ENCODE results near the gene NAT9.

The NAT9 gene

DNA sequence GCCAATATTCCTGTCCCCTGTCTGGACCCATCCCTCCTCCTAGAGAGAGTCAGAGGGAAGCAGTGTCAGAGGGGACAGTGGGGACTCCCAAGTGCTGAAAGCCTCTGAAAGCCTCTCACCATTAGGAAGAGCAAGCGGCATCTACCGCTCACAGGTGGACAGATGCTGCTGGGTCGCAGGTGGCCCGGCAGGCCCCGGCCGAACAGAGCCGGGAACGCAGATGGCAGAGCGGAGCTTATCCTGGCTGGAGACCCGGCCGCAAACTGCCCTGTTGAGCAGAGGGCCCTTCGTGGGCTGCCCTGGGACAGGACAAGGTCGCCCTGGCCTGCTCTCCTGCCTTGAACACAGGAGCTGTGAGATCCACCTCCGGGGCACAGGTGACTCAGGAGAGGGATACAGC lies 23.0 kb upstream of the NAT9 start:
- TF ChIP-seq, protein P1, sequence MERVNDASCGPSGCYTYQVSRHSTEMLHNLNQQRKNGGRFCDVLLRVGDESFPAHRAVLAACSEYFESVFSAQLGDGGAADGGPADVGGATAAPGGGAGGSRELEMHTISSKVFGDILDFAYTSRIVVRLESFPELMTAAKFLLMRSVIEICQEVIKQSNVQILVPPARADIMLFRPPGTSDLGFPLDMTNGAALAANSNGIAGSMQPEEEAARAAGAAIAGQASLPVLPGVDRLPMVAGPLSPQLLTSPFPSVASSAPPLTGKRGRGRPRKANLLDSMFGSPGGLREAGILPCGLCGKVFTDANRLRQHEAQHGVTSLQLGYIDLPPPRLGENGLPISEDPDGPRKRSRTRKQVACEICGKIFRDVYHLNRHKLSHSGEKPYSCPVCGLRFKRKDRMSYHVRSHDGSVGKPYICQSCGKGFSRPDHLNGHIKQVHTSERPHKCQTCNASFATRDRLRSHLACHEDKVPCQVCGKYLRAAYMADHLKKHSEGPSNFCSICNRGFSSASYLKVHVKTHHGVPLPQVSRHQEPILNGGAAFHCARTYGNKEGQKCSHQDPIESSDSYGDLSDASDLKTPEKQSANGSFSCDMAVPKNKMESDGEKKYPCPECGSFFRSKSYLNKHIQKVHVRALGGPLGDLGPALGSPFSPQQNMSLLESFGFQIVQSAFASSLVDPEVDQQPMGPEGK (CRISPR knock-in tag; IDR thresholded peaks at IDR 0.05; ENCODE audit: borderline replicate concordance), result no peak
- no peak for TF ChIP-seq ARNTL (CRISPR knock-in tag; IDR thresholded peaks at IDR 0.05; ENCODE audit: borderline replicate concordance, low read depth)
- TF ChIP-seq, protein P2, sequence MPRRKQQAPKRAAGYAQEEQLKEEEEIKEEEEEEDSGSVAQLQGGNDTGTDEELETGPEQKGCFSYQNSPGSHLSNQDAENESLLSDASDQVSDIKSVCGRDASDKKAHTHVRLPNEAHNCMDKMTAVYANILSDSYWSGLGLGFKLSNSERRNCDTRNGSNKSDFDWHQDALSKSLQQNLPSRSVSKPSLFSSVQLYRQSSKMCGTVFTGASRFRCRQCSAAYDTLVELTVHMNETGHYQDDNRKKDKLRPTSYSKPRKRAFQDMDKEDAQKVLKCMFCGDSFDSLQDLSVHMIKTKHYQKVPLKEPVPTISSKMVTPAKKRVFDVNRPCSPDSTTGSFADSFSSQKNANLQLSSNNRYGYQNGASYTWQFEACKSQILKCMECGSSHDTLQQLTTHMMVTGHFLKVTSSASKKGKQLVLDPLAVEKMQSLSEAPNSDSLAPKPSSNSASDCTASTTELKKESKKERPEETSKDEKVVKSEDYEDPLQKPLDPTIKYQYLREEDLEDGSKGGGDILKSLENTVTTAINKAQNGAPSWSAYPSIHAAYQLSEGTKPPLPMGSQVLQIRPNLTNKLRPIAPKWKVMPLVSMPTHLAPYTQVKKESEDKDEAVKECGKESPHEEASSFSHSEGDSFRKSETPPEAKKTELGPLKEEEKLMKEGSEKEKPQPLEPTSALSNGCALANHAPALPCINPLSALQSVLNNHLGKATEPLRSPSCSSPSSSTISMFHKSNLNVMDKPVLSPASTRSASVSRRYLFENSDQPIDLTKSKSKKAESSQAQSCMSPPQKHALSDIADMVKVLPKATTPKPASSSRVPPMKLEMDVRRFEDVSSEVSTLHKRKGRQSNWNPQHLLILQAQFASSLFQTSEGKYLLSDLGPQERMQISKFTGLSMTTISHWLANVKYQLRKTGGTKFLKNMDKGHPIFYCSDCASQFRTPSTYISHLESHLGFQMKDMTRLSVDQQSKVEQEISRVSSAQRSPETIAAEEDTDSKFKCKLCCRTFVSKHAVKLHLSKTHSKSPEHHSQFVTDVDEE (CRISPR knock-in tag; IDR thresholded peaks at IDR 0.05), result no peak
- TF ChIP-seq ZFP30 (CRISPR knock-in tag; IDR thresholded peaks at IDR 0.05), result no peak
- no peak for TF ChIP-seq TOX (CRISPR knock-in tag; IDR thresholded peaks at IDR 0.05; ENCODE audit: borderline replicate concordance)
- TF ChIP-seq BACH2 (CRISPR knock-in tag; IDR thresholded peaks at IDR 0.05; ENCODE audit: borderline replicate concordance), result no peak
- no peak for TF ChIP-seq GLIS3 (CRISPR knock-in tag; IDR thresholded peaks at IDR 0.05)
- TF ChIP-seq TCF4 (CRISPR knock-in tag; IDR thresholded peaks at IDR 0.05; ENCODE audit: borderline replicate concordance), result no peak
- TF ChIP-seq OSR1 (CRISPR knock-in tag; IDR thresholded peaks at IDR 0.05), result no peak
- TF ChIP-seq ZNF70 (CRISPR knock-in tag; IDR thresholded peaks at IDR 0.05), result no peak
- no peak for TF ChIP-seq ZFP3 (CRISPR knock-in tag; IDR thresholded peaks at IDR 0.05)
- TF ChIP-seq SNAI2 (CRISPR knock-in tag; IDR thresholded peaks at IDR 0.05), result no peak
- TF ChIP-seq, protein P3, sequence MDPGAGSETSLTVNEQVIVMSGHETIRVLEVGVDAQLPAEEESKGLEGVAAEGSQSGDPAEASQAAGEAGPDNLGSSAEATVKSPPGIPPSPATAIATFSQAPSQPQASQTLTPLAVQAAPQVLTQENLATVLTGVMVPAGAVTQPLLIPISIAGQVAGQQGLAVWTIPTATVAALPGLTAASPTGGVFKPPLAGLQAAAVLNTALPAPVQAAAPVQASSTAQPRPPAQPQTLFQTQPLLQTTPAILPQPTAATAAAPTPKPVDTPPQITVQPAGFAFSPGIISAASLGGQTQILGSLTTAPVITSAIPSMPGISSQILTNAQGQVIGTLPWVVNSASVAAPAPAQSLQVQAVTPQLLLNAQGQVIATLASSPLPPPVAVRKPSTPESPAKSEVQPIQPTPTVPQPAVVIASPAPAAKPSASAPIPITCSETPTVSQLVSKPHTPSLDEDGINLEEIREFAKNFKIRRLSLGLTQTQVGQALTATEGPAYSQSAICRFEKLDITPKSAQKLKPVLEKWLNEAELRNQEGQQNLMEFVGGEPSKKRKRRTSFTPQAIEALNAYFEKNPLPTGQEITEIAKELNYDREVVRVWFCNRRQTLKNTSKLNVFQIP (CRISPR knock-in tag; IDR thresholded peaks at IDR 0.05; ENCODE audit: borderline replicate concordance, low read depth), result no peak
- TF ChIP-seq CREB5 (CRISPR knock-in tag; IDR thresholded peaks at IDR 0.05; ENCODE audit: low read depth), result no peak
- TF ChIP-seq ZNF565 (CRISPR knock-in tag; conservative IDR thresholded peaks at IDR 0.05; ENCODE audit: low read depth), result no peak
- no peak for TF ChIP-seq ISL1 (CRISPR knock-in tag; IDR thresholded peaks at IDR 0.05)
- no peak for TF ChIP-seq ZNF8 (CRISPR knock-in tag; IDR thresholded peaks at IDR 0.05)
- ATAC-seq, result no peak

DNA sequence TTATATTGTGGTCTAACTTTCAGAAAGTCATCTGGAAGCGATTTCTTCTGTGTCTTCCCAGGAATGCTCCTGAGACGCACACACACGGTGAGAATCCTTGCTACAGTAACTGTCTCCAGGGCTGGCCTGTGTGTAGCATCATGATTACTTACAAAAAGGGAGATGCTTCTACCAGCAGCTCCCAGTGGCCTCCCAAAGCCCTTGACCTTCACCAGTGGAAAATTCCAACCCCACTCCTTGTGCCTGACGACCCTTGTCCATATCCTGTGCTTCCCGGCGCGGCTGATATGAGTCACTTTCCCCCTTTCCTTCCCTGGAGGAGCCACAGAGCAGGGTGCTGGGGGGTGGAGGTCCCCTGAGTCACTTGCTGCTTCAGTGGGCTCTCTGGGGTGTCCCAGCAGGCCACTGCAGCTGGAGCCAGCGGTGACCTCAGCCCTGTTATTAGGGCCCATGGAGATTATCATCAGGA lies 22.1 kb upstream of the NAT9 start:
- peak; percentile 93 for ATAC-seq
- TF ChIP-seq OSR1 (CRISPR knock-in tag; IDR thresholded peaks at IDR 0.05), result no peak
- TF ChIP-seq ZNF565 (CRISPR knock-in tag; conservative IDR thresholded peaks at IDR 0.05; ENCODE audit: low read depth), result no peak

GRCh38 chr17:74797824-74798223 lies 21.7 kb upstream of the NAT9 start:
- TF ChIP-seq, protein P1 (CRISPR knock-in tag; IDR thresholded peaks at IDR 0.05; ENCODE audit: borderline replicate concordance), result no peak
- TF ChIP-seq TCF4 (CRISPR knock-in tag; IDR thresholded peaks at IDR 0.05; ENCODE audit: borderline replicate concordance) (no peak), GLIS3 (CRISPR knock-in tag; IDR thresholded peaks at IDR 0.05) (no peak), CSDC2 (CRISPR knock-in tag; IDR thresholded peaks at IDR 0.05) (no peak)
- peak; percentile 85 for ATAC-seq

DNA sequence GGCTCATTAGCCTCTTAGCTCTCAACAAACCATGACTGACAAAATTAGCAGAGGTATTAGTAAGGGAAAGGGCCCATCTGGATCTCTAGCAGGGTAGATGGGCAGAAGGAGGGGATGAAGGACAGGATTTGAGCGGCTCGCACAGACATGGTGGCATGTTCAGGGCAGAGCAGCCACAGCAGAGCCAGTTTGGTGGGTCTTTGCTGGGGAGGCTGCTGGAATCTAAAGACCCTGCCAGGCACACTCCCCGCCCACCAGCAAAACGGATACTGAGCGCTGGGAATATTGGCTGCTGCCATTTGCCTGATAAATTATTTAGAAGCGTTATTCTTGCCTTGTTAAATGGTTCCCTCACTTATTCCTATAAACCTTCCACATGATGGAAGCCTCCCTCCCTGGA lies 20.7 kb upstream of the NAT9 start:
- no peak for ATAC-seq
- TF ChIP-seq, protein P1 (CRISPR knock-in tag; IDR thresholded peaks at IDR 0.05; ENCODE audit: borderline replicate concordance), result no peak
- TF ChIP-seq BACH2 (CRISPR knock-in tag; IDR thresholded peaks at IDR 0.05; ENCODE audit: borderline replicate concordance), result no peak
- TF ChIP-seq TOX (CRISPR knock-in tag; IDR thresholded peaks at IDR 0.05; ENCODE audit: borderline replicate concordance), result no peak
- no peak for TF ChIP-seq ZC3H10 (CRISPR knock-in tag; IDR thresholded peaks at IDR 0.05)
- TF ChIP-seq, protein P2 (CRISPR knock-in tag; IDR thresholded peaks at IDR 0.05), result no peak
